ENCODE results near the gene UGT1A8. TPM values are rescaled to one million over a fixed set of nuclear protein-coding genes. Genes with fewer than 3 reads are reported as not detected.
"Not testable (repeated sequence)": the region's sequence is repeated elsewhere in the genome, so short reads cannot be mapped to it uniquely, and the experiment has no call there.

The UGT1A8 gene
- total RNA-seq (2012; rRNA removed): not detected in 2 replicates

DNA sequence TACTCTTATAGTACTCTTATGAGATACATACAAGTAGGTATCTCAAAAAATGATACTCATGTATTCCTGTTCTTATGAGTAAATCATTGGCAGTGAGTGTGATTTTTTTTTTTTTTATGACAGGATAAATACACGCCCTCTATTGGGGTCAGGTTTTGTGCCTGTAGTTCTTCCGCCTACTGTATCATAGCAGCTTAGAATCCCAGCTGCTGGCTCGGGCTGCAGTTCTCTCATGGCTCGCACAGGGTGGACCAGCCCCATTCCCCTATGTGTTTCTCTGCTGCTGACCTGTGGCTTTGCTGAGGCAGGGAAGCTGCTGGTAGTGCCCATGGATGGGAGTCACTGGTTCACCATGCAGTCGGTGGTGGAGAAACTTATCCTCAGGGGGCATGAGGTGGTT lies at the start of gene UGT1A8:
Gene UGT1A8 (plus strand): TSS at position 158 of the 400 bp plus-strand sequence. CDS start 75 bp downstream, at position 233.
- H3K4me3 ChIP-seq (ENCODE audit: low read length); H3K4me1 ChIP-seq (ENCODE audit: control insufficient read depth, insufficient read depth, low read length); H3K9me3 ChIP-seq (replicated peaks; ENCODE audit: low read length); H3K27me3 ChIP-seq (ENCODE audit: control insufficient read depth, insufficient read depth, low read length); H3K9ac ChIP-seq (ENCODE audit: low read depth, low read length); H3K36me3 ChIP-seq (ENCODE audit: insufficient read depth, low read length); H3K4me2 ChIP-seq (ENCODE audit: low read length): not testable (repeated sequence)

DNA sequence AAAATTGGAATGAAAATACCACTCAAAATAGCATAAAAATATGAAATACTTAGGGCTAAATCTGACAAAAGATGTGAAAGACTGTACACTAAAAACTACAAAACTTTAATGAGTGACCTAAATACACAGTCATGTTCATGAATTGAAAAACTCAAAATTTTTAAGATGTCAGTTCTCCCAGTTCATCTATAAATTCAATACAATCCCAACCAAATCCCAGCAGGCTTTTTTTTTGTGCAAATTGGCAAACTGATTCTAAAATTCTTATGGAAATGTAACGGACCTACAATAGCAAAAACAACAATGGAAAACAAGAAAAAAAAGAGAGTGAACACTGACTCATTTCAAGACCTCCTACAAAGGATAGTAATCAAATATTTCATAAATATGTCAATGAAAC lies 46.4 kb upstream of the UGT1A8 start:
- H3K4me2 ChIP-seq (ENCODE audit: low read length): no peak overlapping the region
- peaks cover 8% of the 10 kb centered on the region for H3K27me3 ChIP-seq (ENCODE audit: control insufficient read depth, insufficient read depth, low read length)
- no peaks in the 10 kb centered on the region for H3K4me1 ChIP-seq (ENCODE audit: control insufficient read depth, insufficient read depth, low read length)
- no peaks in the 10 kb centered on the region for H3K9me3 ChIP-seq (replicated peaks; ENCODE audit: low read length)
- H3K36me3 ChIP-seq (ENCODE audit: insufficient read depth, low read length): no peaks in the 10 kb centered on the region
- no peak overlapping the region for H3K9ac ChIP-seq (ENCODE audit: low read depth, low read length)
- H3K4me3 ChIP-seq (ENCODE audit: low read length): no peak overlapping the region

DNA sequence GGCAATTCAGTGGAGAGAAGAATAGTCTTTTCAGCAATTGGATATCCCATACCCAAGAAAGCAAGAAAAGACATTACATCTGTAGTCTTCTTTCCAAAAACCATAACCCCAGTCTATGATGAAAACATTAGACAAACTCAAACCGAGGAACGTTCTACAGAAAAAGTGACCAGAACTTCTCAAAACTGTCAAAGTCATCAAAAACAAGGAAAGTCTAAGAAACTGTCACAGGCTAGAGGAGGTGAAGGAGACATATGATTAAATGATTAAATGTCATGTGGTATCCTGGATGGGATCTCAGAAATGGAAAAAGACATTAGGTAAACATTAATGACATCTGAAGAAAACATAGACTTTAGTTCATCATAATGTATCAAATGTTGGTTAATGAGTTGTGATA lies 46.0 kb upstream of the UGT1A8 start:
- H3K36me3 ChIP-seq (ENCODE audit: insufficient read depth, low read length): no peaks in the 10 kb centered on the region
- no peak overlapping the region for H3K4me2 ChIP-seq (ENCODE audit: low read length)

DNA sequence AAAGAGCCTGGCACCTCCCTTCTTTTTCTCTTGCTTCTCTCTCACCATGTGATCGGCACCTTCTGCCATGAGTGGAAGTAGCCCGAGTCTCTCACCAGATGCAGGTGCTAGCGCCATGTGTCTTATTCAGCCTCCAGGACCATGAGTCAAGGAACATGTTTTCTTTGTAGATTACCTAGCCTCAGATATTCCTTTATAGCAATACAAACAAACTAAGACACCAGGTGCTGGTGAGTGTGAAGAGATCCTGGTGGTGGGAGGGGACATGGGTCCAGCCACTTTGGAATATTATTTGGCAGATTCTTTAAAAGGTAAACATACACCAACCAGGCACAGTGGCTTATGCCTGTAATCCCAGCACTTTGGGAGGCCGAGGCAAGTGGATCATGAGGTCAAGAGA lies 45.0 kb upstream of the UGT1A8 start:
- no peak overlapping the region for H3K4me2 ChIP-seq (ENCODE audit: low read length)
- no peaks in the 10 kb centered on the region for H3K36me3 ChIP-seq (ENCODE audit: insufficient read depth, low read length)

More for the DNA sequence above, 46.0 kb upstream of the UGT1A8 start:
- H3K9ac ChIP-seq (ENCODE audit: low read depth, low read length): no peak overlapping the region
- H3K27me3 ChIP-seq (ENCODE audit: control insufficient read depth, insufficient read depth, low read length): peaks cover 8% of the 10 kb centered on the region
- H3K4me3 ChIP-seq (ENCODE audit: low read length): no peak overlapping the region
- H3K4me1 ChIP-seq (ENCODE audit: control insufficient read depth, insufficient read depth, low read length): no peaks in the 10 kb centered on the region
- no peaks in the 10 kb centered on the region for H3K9me3 ChIP-seq (replicated peaks; ENCODE audit: low read length)

DNA sequence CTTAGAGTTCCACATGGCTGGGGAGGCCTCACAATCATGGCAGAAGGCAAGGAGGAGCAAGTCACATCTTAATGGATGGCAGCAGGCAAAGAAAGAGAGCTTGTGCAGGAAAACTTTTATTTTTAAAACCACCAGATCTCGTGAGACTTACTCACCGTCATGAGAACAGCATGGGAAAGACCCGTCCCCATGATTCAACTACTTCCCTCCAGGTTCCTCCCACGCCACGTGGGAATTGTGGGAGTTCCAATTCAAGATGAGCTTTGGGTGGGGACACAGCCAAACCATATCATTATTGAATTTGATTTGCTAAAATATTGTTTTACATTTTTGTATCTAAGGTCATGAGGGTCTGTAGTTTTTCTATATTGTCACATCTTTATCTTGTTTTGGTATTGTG lies 40.1 kb upstream of the UGT1A8 start:
- H3K9me3 ChIP-seq (replicated peaks; ENCODE audit: low read length); H3K4me3 ChIP-seq (ENCODE audit: low read length); H3K27me3 ChIP-seq (ENCODE audit: control insufficient read depth, insufficient read depth, low read length): not testable (repeated sequence)

More for the DNA sequence above, 45.0 kb upstream of the UGT1A8 start:
- no peak overlapping the region for H3K4me3 ChIP-seq (ENCODE audit: low read length)
- H3K4me1 ChIP-seq (ENCODE audit: control insufficient read depth, insufficient read depth, low read length): no peaks in the 10 kb centered on the region
- no peaks in the 10 kb centered on the region for H3K9me3 ChIP-seq (replicated peaks; ENCODE audit: low read length)
- H3K27me3 ChIP-seq (ENCODE audit: control insufficient read depth, insufficient read depth, low read length): peaks cover 8% of the 10 kb centered on the region
- no peak overlapping the region for H3K9ac ChIP-seq (ENCODE audit: low read depth, low read length)

DNA sequence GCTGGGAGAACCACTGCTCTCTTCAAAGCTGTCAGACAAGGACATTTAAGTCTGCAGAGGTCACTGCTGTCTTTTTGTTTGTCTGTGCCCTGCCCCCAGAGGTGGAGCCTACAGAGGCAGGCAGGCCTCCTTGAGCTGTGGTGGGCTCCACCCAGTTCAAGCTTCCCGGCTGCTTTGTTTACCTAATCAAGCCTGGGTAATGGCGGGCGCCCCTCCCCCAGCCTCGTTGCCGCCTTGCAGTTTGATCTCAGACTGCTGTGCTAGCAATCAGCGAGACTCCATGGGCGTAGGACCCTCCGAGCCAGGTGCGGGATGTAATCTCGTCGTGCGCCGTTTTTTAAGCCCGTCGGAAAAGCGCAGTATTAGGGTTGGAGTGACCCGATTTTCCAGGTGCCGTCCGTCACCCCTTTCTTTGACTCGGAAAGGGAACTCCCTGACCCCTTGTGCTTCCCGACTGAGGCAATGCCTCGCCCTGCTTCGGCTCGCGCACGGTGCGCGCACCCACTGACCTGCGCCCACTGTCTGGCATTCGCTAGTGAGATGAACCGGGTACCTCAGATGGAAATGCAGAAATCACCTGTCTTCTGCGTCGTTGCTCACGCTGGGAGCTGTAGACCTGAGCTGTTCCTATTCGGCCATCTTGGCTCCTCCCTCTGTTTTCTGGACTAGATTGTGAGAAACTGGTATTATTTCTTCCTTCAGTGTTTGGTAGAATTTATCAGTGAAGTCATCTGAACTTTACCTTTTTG lies 34.0 kb upstream of the UGT1A8 start:
- not testable (repeated sequence) for H3K9ac ChIP-seq (ENCODE audit: low read depth, low read length); H3K27me3 ChIP-seq (ENCODE audit: control insufficient read depth, insufficient read depth, low read length); H3K4me2 ChIP-seq (ENCODE audit: low read length); H3K4me3 ChIP-seq (ENCODE audit: low read length); H3K36me3 ChIP-seq (ENCODE audit: insufficient read depth, low read length); H3K4me1 ChIP-seq (ENCODE audit: control insufficient read depth, insufficient read depth, low read length); H3K9me3 ChIP-seq (replicated peaks; ENCODE audit: low read length)

More for the DNA sequence above, 40.1 kb upstream of the UGT1A8 start:
- not testable (repeated sequence) for H3K36me3 ChIP-seq (ENCODE audit: insufficient read depth, low read length); H3K9ac ChIP-seq (ENCODE audit: low read depth, low read length); H3K4me1 ChIP-seq (ENCODE audit: control insufficient read depth, insufficient read depth, low read length); H3K4me2 ChIP-seq (ENCODE audit: low read length)

DNA sequence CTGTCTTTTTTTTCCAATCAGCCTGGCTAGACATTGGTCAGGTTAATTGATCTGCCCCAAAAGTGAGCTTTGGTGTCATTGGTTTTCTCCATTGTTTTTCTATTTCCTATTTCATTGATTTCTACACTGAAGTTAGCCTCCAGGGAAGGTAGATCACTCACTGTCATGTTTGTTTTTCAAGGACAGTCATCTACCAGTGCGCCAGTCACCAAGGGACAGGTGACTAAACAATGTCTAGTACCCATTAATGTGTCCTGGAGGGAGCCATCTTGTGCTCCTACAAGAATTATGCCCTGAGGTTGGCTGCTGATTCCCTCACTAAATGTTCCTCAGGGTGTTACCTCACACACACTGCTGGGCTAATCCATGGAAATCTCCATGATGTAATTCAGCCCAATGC lies 33.2 kb upstream of the UGT1A8 start:
- H3K4me3 ChIP-seq (ENCODE audit: low read length): no peak overlapping the region
- no peaks in the 10 kb centered on the region for H3K36me3 ChIP-seq (ENCODE audit: insufficient read depth, low read length)
- H3K27me3 ChIP-seq (ENCODE audit: control insufficient read depth, insufficient read depth, low read length): no peaks in the 10 kb centered on the region
- no peak overlapping the region for H3K9ac ChIP-seq (ENCODE audit: low read depth, low read length)
- no peaks in the 10 kb centered on the region for H3K9me3 ChIP-seq (replicated peaks; ENCODE audit: low read length)
- H3K4me2 ChIP-seq (ENCODE audit: low read length): no peak overlapping the region
- no peaks in the 10 kb centered on the region for H3K4me1 ChIP-seq (ENCODE audit: control insufficient read depth, insufficient read depth, low read length)

DNA sequence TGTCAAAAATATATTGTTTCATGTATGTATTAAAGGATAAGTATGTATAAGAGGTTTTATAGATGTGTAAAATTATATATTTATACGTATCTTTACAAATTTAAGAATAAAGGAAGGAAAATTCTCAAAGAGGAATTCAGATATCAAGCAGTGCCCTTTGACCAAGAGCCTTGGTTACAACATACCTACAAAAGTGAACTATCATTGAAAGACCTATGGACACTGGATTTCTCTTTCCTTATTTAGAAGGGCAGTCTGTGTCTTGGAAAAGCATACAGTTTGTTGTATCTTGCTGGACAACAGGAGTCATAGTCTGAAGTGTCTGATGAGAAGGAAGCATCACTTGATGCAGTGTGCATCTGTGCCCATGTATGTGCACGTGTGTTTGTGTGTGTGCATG lies 29.0 kb upstream of the UGT1A8 start:
- H3K36me3 ChIP-seq (ENCODE audit: insufficient read depth, low read length): no peaks in the 10 kb centered on the region
- H3K9me3 ChIP-seq (replicated peaks; ENCODE audit: low read length): no peaks in the 10 kb centered on the region
- H3K27me3 ChIP-seq (ENCODE audit: control insufficient read depth, insufficient read depth, low read length): no peaks in the 10 kb centered on the region
- no peaks in the 10 kb centered on the region for H3K4me1 ChIP-seq (ENCODE audit: control insufficient read depth, insufficient read depth, low read length)
- H3K4me2 ChIP-seq (ENCODE audit: low read length): no peak overlapping the region
- no peak overlapping the region for H3K4me3 ChIP-seq (ENCODE audit: low read length)
- H3K9ac ChIP-seq (ENCODE audit: low read depth, low read length): no peak overlapping the region

DNA sequence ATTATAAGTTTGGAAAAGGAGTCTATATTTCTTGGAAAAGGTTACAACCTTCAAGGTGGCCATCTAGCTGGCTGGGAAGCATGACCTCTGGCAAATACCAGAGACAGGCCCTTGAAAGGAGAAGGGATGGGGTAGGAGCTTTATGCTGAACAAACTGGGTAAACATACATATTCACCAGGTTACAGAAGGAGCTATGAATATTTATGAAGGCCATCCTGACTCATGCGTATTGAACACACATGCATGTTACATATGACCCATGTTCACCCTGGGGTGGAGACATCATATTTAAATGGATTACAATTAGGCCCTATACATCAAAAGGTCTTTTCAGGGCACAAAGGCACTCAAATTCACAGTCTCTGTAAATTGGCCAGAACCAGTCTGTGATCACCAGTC lies 24.7 kb upstream of the UGT1A8 start:
- H3K36me3 ChIP-seq (ENCODE audit: insufficient read depth, low read length); H3K9me3 ChIP-seq (replicated peaks; ENCODE audit: low read length); H3K27me3 ChIP-seq (ENCODE audit: control insufficient read depth, insufficient read depth, low read length); H3K4me2 ChIP-seq (ENCODE audit: low read length); H3K4me1 ChIP-seq (ENCODE audit: control insufficient read depth, insufficient read depth, low read length); H3K4me3 ChIP-seq (ENCODE audit: low read length); H3K9ac ChIP-seq (ENCODE audit: low read depth, low read length): not testable (repeated sequence)

DNA sequence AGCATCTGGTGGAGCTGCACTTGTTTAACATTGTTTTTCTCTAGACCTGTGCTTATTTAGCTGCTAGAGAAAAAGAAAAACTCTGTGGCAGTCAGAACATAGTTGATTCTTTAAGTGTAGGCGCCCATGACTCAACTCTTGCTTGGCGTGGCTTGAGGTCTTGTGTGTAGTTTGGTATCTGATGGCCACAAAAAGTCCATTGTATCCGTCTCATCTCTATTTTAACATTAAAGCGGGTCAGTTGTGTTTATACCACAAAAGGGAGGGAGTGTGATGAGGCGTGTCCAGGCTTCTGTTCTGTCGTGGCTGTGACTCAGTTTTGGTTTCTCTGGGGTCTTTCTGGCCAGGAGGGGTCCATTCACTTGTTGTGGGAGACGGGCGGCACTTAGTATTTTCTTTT lies 24.2 kb upstream of the UGT1A8 start:
- Histone ChIP-seq H3K9ac (ENCODE audit: low read depth, low read length) (no peak overlapping the region), H3K4me3 (ENCODE audit: low read length) (no peak overlapping the region), H3K27me3 (ENCODE audit: control insufficient read depth, insufficient read depth, low read length) (no peaks in the 10 kb centered on the region), H3K9me3 (replicated peaks; ENCODE audit: low read length) (no peaks in the 10 kb centered on the region), H3K4me2 (ENCODE audit: low read length) (no peak overlapping the region), H3K36me3 (ENCODE audit: insufficient read depth, low read length) (no peaks in the 10 kb centered on the region), H3K4me1 (ENCODE audit: control insufficient read depth, insufficient read depth, low read length) (no peaks in the 10 kb centered on the region)

DNA sequence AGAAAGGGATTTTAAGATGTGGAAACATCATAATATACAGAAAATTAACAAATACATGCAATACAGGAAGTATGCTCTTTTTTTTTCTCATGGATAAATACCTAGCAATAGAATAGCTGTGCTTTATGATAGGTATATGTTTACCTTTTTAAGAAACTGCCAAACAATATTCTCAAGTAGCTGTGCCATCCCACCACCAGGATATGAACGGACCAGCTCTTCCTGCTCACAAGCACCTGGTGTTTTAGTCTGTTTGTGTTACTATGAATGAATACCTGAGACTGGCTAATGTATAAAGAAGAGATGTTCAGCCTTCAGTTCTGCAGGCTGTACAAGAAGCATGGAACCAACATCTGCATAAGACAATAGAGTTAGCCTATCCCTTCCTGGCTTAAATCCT lies 19.9 kb upstream of the UGT1A8 start:
- no peaks in the 10 kb centered on the region for H3K9me3 ChIP-seq (replicated peaks; ENCODE audit: low read length)
- H3K4me1 ChIP-seq (ENCODE audit: control insufficient read depth, insufficient read depth, low read length): no peaks in the 10 kb centered on the region
- no peaks in the 10 kb centered on the region for H3K36me3 ChIP-seq (ENCODE audit: insufficient read depth, low read length)
- H3K4me3 ChIP-seq (ENCODE audit: low read length): no peak overlapping the region
- H3K27me3 ChIP-seq (ENCODE audit: control insufficient read depth, insufficient read depth, low read length): no peaks in the 10 kb centered on the region
- no peak overlapping the region for H3K9ac ChIP-seq (ENCODE audit: low read depth, low read length)
- H3K4me2 ChIP-seq (ENCODE audit: low read length): no peak overlapping the region

DNA sequence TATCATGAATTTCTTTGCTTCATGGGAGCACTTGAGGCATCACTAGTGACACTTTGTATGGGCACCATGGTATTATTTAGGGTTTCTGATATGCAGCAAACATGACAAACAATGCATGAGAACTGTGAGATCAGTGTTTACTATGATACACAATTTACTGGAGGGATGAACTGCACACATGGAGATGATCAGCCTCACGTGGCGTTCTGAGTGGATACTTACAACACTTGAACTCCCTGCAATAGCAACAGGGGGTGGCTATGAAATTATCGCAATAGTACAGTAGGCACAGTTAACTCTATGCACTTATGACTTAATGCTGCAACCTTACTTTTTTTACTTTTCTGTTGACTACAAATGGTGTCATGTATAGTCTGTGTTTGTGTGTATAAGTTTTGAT lies 18.5 kb upstream of the UGT1A8 start:
- Histone ChIP-seq H3K9me3 (replicated peaks; ENCODE audit: low read length) (no peaks in the 10 kb centered on the region), H3K27me3 (ENCODE audit: control insufficient read depth, insufficient read depth, low read length) (no peaks in the 10 kb centered on the region), H3K9ac (ENCODE audit: low read depth, low read length) (no peak overlapping the region), H3K36me3 (ENCODE audit: insufficient read depth, low read length) (no peaks in the 10 kb centered on the region), H3K4me1 (ENCODE audit: control insufficient read depth, insufficient read depth, low read length) (no peaks in the 10 kb centered on the region), H3K4me3 (ENCODE audit: low read length) (no peak overlapping the region), H3K4me2 (ENCODE audit: low read length) (no peak overlapping the region)
